Smooth muscle cell of the brain vasculature (primary cell): ENCODE results near the gene ULBP3.
"Not testable (repeated sequence)": the region's sequence is repeated elsewhere in the genome, so short reads cannot be mapped to it uniquely, and the experiment has no call there.

Source experiments
- DNase-seq: peaks from one replicate; pipeline ENCODE4 v3.0.0-alpha.2; 2012; ENCODE audit warnings: low read depth, low spot score

The ULBP3 gene

DNA sequence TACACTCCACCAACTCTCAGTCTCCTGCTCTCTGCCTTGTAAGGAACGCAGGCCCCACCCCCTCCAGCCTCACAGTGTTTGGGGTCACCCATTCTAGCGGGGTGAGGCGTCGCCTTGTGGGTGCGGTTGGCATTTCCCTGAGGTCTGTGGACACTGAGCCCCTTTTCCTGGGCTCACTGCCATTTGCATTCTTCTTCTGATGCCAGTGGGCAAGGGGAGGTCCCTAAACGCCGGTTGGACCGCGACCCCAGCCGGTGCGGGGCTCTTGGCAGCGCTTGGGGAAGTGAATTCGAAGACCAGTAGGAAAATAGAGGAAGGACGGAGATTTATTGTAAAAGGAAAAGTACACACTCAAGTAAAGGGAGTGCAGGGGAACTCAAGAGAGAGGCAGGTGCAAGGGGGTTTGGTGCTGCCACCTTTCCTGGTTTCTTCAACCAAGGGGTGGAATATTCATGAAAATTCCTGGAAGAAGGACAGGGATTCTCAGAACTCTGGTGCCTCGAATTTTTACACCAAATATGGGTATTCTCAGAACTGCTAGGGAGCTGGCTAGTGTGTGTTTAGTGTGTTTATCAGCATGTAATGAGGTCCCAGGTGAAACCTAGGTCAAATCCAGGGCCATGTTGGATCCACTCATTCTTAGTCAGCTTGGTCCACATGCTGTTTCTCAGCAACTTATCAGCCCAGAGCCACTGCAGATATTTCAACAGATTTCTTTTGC is 53.5 kb downstream of the ULBP3 start:
- DNase-seq, result not testable (repeated sequence)

GRCh38 chr6:150014623-150015280 is 54.2 kb downstream of the ULBP3 start:
- DNase-seq, result not testable (repeated sequence)

GRCh38 chr6:150013785-150014622 is 54.9 kb downstream of the ULBP3 start:
- DNase-seq, result not testable (repeated sequence)

DNA sequence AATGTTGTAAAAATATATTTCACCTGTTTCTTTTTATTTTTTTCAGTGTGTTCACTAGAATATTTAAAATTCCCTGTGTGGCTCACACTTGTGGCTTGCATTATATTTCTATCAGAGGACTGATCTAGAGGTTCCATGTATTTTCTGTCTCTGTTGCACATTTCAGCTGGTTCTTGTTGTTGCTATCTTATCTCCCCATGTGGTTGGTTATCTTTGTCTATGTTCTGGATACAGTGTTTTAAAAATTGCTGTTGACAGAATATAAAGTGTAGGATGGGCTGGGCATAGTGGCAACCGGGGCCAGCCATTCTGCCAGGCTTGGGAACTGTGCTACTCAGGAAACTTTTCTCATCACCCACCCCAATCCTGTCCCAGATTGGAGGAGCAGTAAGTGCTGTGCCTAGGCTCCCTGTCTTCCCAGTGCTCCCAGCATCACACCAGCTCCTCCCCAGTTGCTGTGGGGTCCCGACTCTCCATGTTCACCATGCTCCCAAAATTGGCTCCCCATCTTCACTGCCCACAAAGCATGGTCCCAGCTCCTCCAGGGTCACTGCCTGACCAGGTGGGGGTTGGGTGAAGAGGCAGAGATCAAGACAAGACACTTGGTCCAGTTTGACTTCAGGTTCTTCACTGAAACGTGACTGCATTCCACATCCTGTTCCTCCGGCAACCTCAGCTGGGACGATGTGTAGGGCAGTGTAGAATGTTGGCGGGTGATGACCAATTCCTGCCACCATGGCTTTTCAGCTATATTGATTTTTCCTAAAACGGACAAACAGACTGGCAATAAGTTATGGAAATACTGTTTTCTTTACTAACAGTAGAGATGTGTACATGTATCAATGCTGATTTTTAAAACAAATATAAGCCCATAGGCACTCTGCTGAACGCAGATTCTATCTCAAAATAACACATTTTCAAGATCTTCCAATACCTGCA is 55.8 kb downstream of the ULBP3 start:
- not testable (repeated sequence) for DNase-seq
